Naive thymus-derived CD8-positive, alpha-beta T cell (primary cell): Measurements from ENCODE around the gene MAPK8. TPM values are rescaled to one million over a fixed set of nuclear protein-coding genes. Genes with fewer than 3 reads are reported as not detected.

Source experiments
- ATAC-seq, 2 donors: fragments of 150-1000 bp; cut with Tn5 transposase in 1 of 2; sonication (Bioruptor Pico), chemical (Tn5 transposase) in 1 of 2; 1 replicate in 1 of 2; 2 replicates in 1 of 2; pipeline ENCODE4 v1.10.0; 2021; ENCODE audit warnings: mild to moderate bottlenecking in 2 of 2, moderate library complexity in 2 of 2
- POLR2A ChIA-PET: fragments of 350-600 bp; sonication (Branson Sonifier 250); formaldehyde crosslinking; loops from one replicate; lab custom pipeline; 2021; ENCODE audit warnings: antibody characterized with exemption; lab: Charles Lee
- DNase-seq, 10 donors: peaks; one replicate each; pipeline versions ENCODE4 v3.0.0 to v3.0.0-alpha.2; 2020 to 2022
- H3K27ac Mint-ChIP-seq, 10 donors: one replicate each; pipeline ENCODE4 v1.8.0; 2020 to 2022; ENCODE audit warnings: mild to moderate bottlenecking in 10 of 10, mixed read lengths in 10 of 10, moderate library complexity in 4 of 10, inconsistent platforms in 1 of 10
- H3K27me3 Mint-ChIP-seq, 5 donors: one replicate each; pipeline ENCODE4 v1.8.0; 2021 to 2022; ENCODE audit warnings: mixed read lengths in 5 of 5
- H3K36me3 Mint-ChIP-seq, 3 donors: one replicate each; pipeline ENCODE4 v1.8.0; 2020 to 2022; ENCODE audit warnings: mixed read lengths in 3 of 3, mild to moderate bottlenecking in 2 of 3, inconsistent platforms in 1 of 3
- H3K4me1 Mint-ChIP-seq, 4 donors: one replicate each; pipeline ENCODE4 v1.8.0; 2021 to 2022; ENCODE audit warnings: mixed read lengths in 4 of 4
- H3K4me3 Mint-ChIP-seq, 10 donors: one replicate each; pipeline ENCODE4 v1.8.0; 2020 to 2022; ENCODE audit warnings: mild to moderate bottlenecking in 10 of 10, mixed read lengths in 10 of 10, moderate library complexity in 6 of 10, inconsistent platforms in 1 of 10
- H3K9me3 Mint-ChIP-seq, 9 donors: one replicate each; pipeline ENCODE4 v1.8.0; 2020 to 2022; ENCODE audit warnings: mixed read lengths in 9 of 9, mild to moderate bottlenecking in 3 of 9, inconsistent platforms in 1 of 9, moderate library complexity in 1 of 9
- polyA plus RNA-seq, 3 donors: library from polyadenylated mRNA; unstranded; fragments of 300-500 nt; fragmentation: Illumina TruSeq; gene quantifications; one replicate each; pipeline ENCODE4 v1.2.3, GENCODE V29; 2021
- total RNA-seq, 8 experiments: library from RNA in 2 of 8; stranded (reverse) in 2 of 8; gene quantifications; one replicate each; pipeline ENCODE4 v1.2.3 and lab custom pipeline; 2021 to 2026

The MAPK8 gene
- total and polyA plus RNA-seq, 5 experiments from 2014 or later = 20.2 to 70.1 (median 30.6) TPM

GRCh38 chr10:48377751-48378530 lies 71.5 kb downstream of the MAPK8 start:
- no peak for DNase-seq
- H3K4me3 Mint-ChIP-seq = no peak overlapping the region
- peaks cover 4 to 57% (median 17%) of the 10 kb centered on the region in 9 donors for H3K9me3 Mint-ChIP-seq
- peaks cover 0 to 6% (median 1%) of the 10 kb centered on the region in 4 donors for H3K4me1 Mint-ChIP-seq
- peaks cover 4 to 35% (median 9%) of the 10 kb centered on the region in 3 donors for H3K36me3 Mint-ChIP-seq
- no peak overlapping the region for H3K27ac Mint-ChIP-seq
- no peak for ATAC-seq
- POLR2A ChIA-PET = no interaction called here
- no peaks in the 10 kb centered on the region for H3K27me3 Mint-ChIP-seq

- peaks cover 4 to 35% (median 9%) of the 10 kb centered on the region in 3 donors for H3K36me3 Mint-ChIP-seq
- DNase-seq (no peak), ATAC-seq (no peak)
- peaks cover 0 to 6% (median 2%) of the 10 kb centered on the region in 4 donors for H3K4me1 Mint-ChIP-seq
- peaks cover 4 to 52% (median 17%) of the 10 kb centered on the region in 9 donors for H3K9me3 Mint-ChIP-seq
- H3K27ac Mint-ChIP-seq = no peak overlapping the region
- no peak overlapping the region for H3K4me3 Mint-ChIP-seq
- POLR2A ChIA-PET = no interaction called here
- H3K27me3 Mint-ChIP-seq = no peaks in the 10 kb centered on the region
These were observed 72.2 kb downstream of the MAPK8 start for GRCh38 chr10:48378675-48379074.

DNA sequence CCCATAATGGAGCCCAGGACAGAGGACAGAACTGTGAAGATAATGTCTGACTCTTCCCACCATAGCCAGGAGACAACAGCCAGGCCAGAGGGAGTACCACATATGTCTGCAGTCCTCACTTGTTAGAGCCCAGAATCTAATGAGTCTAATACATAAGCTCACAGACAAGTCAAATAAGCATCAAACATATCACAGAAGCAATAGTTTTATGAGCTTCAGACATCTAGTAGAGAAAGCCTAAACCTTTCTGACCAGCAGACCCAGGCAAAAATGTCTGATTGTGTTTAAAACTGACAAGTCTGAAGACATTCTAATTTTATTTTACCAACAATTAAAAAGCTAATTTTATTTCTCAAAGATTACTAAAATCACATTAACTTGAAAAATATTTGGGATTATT lies 75.5 kb downstream of the MAPK8 start:
- POLR2A ChIA-PET = no interaction called here
- no peak for DNase-seq
- no peak overlapping the region for H3K27ac Mint-ChIP-seq
- H3K9me3 Mint-ChIP-seq = peaks cover 0 to 36% (median 3%) of the 10 kb centered on the region in 9 donors
- peaks cover 4 to 25% (median 9%) of the 10 kb centered on the region in 3 donors for H3K36me3 Mint-ChIP-seq
- H3K4me3 Mint-ChIP-seq = no peak overlapping the region
- peaks cover 2 to 13% (median 9%) of the 10 kb centered on the region in 4 donors for H3K4me1 Mint-ChIP-seq
- no peaks in the 10 kb centered on the region for H3K27me3 Mint-ChIP-seq
- no peak for ATAC-seq

DNA sequence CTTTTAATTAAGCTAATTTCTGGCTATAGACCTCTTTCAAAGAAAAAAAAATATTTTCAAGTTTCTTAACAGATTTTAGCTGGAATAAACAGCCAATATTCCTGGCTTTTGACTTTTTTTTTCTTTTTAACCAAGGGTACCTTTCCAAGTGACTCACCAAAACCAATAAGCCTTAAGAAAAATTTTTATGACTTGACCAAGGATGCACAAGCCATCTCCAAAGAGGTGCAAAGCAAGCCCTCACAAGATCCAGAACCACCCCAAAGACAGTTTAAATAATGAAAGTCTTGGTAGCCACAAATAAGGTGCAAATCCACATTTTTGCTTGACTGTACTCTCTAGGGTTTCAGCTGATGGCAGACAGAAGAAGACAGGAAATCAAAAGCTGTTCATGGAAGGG lies 76.5 kb downstream of the MAPK8 start:
- Mint-ChIP-seq H3K27ac (no peak overlapping the region), H3K27me3 (no peaks in the 10 kb centered on the region), H3K4me3 (no peak overlapping the region), H3K4me1 (peaks cover 8 to 19% (median 16%) of the 10 kb centered on the region in 4 donors), H3K9me3 (peaks cover 0 to 32% (median 3%) of the 10 kb centered on the region in 9 donors), H3K36me3 (peaks cover 4 to 24% (median 9%) of the 10 kb centered on the region in 3 donors)
- no peak for DNase-seq
- POLR2A ChIA-PET = no interaction called here
- no peak for ATAC-seq

- H3K4me1 Mint-ChIP-seq = peaks cover 8 to 23% (median 18%) of the 10 kb centered on the region in 4 donors
- no peak overlapping the region for H3K27ac Mint-ChIP-seq
- no peak overlapping the region for H3K4me3 Mint-ChIP-seq
- peaks cover 4 to 21% (median 9%) of the 10 kb centered on the region in 3 donors for H3K36me3 Mint-ChIP-seq
- POLR2A ChIA-PET = no interaction called here
- H3K27me3 Mint-ChIP-seq = no peaks in the 10 kb centered on the region
- DNase-seq (no peak), ATAC-seq (no peak)
- H3K9me3 Mint-ChIP-seq = peaks cover 0 to 28% (median 3%) of the 10 kb centered on the region in 9 donors
These were observed 76.9 kb downstream of the MAPK8 start for GRCh38 chr10:48383393-48383792.

DNA sequence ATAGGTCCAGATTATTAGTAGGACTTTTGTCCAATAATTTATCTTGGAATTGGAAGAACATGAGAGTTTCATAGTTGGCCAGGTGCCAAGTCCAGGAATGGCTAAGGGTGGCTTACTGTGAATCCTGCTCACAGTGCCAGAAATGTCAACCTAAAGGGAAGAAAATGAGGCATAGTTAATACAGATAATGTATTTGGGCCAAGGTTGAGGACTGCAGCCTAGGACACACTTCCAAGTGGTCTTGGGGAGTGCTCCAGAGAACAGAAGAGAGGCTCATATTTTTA lies 78.2 kb downstream of the MAPK8 start:
- Mint-ChIP-seq H3K36me3 (peaks cover 4 to 12% (median 8%) of the 10 kb centered on the region in 3 donors), H3K9me3 (peaks cover 0 to 19% (median 3%) of the 10 kb centered on the region in 9 donors), H3K4me3 (no peak overlapping the region), H3K4me1 (peaks cover 14 to 33% (median 29%) of the 10 kb centered on the region in 4 donors), H3K27me3 (no peaks in the 10 kb centered on the region), H3K27ac (peak overlapping the region in 1 of 10 donors; percentile 60)
- DNase-seq (no peak), ATAC-seq (no peak)
- POLR2A ChIA-PET = no interaction called here

GRCh38 chr10:48389272-48389671 lies 82.8 kb downstream of the MAPK8 start:
- H3K27ac Mint-ChIP-seq = peak overlapping the region in 4 of 10 donors; percentile 0 to 83 (median 24)
- H3K4me1 Mint-ChIP-seq = peaks cover 35 to 68% (median 59%) of the 10 kb centered on the region in 4 donors
- H3K4me3 Mint-ChIP-seq = peak overlapping the region in 2 of 10 donors; percentile 15 to 17

GRCh38 chr10:48389846-48390557 lies 83.5 kb downstream of the MAPK8 start:
- Mint-ChIP-seq H3K27ac (peak overlapping the region in 6 of 10 donors; percentile 0 to 83 (median 2)), H3K4me1 (peaks cover 35 to 63% (median 54%) of the 10 kb centered on the region in 4 donors), H3K36me3 (no peaks in the 10 kb centered on the region), H3K9me3 (no peaks in the 10 kb centered on the region), H3K4me3 (peak overlapping the region in 2 of 10 donors; percentile 5 to 10), H3K27me3 (no peaks in the 10 kb centered on the region)
- DNase-seq = no peak
- ATAC-seq = no peak
- POLR2A ChIA-PET = no interaction called here

More at GRCh38 chr10:48389272-48389671, 82.8 kb downstream of the MAPK8 start:
- Mint-ChIP-seq H3K9me3 (no peaks in the 10 kb centered on the region), H3K36me3 (no peaks in the 10 kb centered on the region), H3K27me3 (no peaks in the 10 kb centered on the region)
- no peak for ATAC-seq
- DNase-seq = no peak
- POLR2A ChIA-PET = no interaction called here

DNA sequence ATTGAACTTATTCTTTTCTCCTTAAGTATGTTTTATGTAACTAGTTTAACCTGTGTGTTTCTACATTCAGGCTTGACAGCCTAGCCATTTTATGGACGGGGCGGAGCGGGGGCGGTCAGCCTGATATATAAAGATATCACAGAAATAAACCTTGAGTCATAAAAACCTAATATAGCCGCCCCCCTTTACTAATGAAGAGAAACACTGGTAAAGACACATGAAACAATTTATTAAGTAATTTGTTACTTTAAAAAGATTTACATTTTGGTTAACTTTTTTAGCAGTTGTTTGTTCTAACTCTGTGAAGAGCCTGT lies 84.0 kb downstream of the MAPK8 start:
- H3K27ac Mint-ChIP-seq = peak overlapping the region in 4 of 10 donors; percentile 2 to 40 (median 28)
- ATAC-seq (no peak), DNase-seq (no peak)
- POLR2A ChIA-PET = no interaction called here
- no peaks in the 10 kb centered on the region for H3K9me3 Mint-ChIP-seq
- no peak overlapping the region for H3K4me3 Mint-ChIP-seq
- peaks cover 35 to 60% (median 51%) of the 10 kb centered on the region in 4 donors for H3K4me1 Mint-ChIP-seq
- no peaks in the 10 kb centered on the region for H3K27me3 Mint-ChIP-seq
- no peaks in the 10 kb centered on the region for H3K36me3 Mint-ChIP-seq

DNA sequence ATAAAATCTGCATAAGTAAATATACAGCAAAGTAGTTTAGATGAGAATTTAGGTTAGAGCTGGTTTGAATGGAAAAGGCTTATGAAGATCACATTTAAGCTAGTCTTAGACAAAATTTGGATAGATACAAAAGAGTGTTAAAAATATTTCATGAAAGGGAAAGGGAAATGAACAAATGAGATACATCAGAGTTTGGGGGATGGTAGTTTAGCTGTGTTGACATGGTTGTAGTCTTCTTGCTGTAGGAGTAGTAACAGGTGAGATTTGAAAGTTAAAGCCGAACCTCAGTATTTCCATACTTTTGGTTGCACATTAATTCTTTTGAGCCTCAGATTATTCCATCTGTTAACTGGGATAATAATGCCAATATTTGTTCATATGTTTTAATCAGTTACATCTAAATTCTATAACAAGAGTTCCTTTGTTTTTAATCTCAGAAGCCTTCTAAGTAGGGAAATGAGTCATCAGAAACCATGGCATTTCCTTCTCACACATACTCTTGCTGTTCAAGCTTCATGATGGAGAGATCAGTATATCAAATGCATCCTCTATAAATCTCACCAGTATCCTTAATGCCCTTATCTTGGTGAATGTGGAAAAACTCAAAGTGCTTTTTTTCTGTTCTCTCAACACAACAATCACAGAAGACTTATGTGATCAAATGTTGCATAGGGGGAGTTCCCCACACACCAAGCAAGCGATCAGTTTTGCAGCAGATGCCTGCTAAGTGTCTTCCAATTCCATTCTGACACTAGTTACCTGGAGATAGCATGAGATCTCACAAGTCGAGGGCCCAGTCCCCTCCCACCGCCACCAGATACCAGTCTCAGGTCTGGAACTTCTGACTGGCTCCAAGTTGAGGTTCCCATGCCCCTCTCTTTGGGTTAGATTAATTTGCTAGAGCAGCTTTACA lies 84.7 kb downstream of the MAPK8 start:
- DNase-seq = no peak

DNA sequence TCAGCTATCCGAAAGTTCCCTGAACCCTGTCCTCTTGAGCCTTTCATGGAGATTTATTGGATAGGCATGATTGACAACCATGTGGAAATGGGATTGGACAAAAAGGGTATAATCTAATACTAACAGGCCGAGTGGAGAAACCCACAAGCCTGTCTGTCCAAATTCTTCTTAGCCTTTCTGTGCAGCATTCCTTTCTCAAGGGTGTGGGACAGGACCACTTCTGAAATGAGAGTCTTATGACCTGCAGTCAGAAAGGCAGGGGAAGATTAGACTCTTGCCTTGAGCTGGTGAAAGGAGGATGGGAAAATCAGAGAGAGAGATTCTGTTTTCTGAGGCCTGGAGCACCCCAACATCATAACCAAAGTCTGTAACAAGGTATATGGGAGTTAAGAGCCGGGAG lies 85.5 kb downstream of the MAPK8 start:
- ATAC-seq (no peak), DNase-seq (no peak)
- no peaks in the 10 kb centered on the region for H3K36me3 Mint-ChIP-seq
- H3K27me3 Mint-ChIP-seq = no peaks in the 10 kb centered on the region
- peaks cover 33 to 64% (median 52%) of the 10 kb centered on the region in 4 donors for H3K4me1 Mint-ChIP-seq
- H3K27ac Mint-ChIP-seq = peak overlapping the region in 1 of 10 donors; percentile 18
- no peak overlapping the region for H3K4me3 Mint-ChIP-seq
- H3K9me3 Mint-ChIP-seq = no peaks in the 10 kb centered on the region
- POLR2A ChIA-PET = no interaction called here

More for the DNA sequence above, 84.7 kb downstream of the MAPK8 start:
- ATAC-seq = peak in 1 of 2 donors; percentile 49
- POLR2A ChIA-PET = no interaction called here
- Mint-ChIP-seq H3K4me1 (peaks cover 33 to 64% (median 52%) of the 10 kb centered on the region in 4 donors), H3K36me3 (no peaks in the 10 kb centered on the region), H3K27ac (peak overlapping the region in 6 of 10 donors; percentile 2 to 77 (median 34)), H3K27me3 (no peaks in the 10 kb centered on the region), H3K9me3 (no peaks in the 10 kb centered on the region), H3K4me3 (peak overlapping the region in 4 of 10 donors; percentile 1 to 24 (median 13))

DNA sequence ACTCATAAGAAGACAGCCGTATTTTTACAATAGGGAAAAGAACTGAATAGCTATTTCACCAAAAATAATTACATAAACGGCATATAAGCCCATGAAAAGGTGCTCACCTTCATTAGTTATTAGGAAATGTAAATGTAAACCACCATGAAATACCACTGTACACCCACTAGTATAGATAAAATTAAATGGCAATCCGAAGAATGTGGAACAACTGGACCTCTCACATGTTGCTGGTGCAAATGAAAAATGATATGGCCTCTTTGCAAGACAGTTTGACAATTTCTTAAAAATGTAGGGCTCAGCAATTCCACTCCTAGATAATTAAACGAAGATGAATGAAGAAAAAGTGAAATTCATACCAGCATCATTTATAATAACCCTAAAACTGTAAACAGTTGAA lies 91.8 kb downstream of the MAPK8 start:
- POLR2A ChIA-PET = no interaction called here
- no peak for ATAC-seq
- no peak for DNase-seq
- H3K36me3 Mint-ChIP-seq = peaks cover 0 to 5% (median 2%) of the 10 kb centered on the region in 3 donors
- H3K27ac Mint-ChIP-seq = peak overlapping the region in 2 of 10 donors; percentile 5 to 33
- H3K27me3 Mint-ChIP-seq = no peaks in the 10 kb centered on the region
- no peaks in the 10 kb centered on the region for H3K9me3 Mint-ChIP-seq
- H3K4me3 Mint-ChIP-seq = no peak overlapping the region
- peaks cover 12 to 33% (median 23%) of the 10 kb centered on the region in 4 donors for H3K4me1 Mint-ChIP-seq
